ENCODE data around the gene DMD. TPM values are rescaled to one million over a fixed set of nuclear protein-coding genes. Genes with fewer than 3 reads are reported as not detected.

DMD gene
- total and polyA plus RNA-seq, 9 donors = 14.0 to 70.5 (median 37.6) TPM

GRCh38 chrX:33106737-33107136 lies 104.6 kb downstream of the DMD start:
- intact Hi-C loops (cut with DNase I) = no loop called here
- Histone ChIP-seq H3K4me3 (no peak overlapping the region), H3K27me3 (no peaks in the 10 kb centered on the region), H3K36me3 (no peaks in the 10 kb centered on the region), H3K9me3 (no peaks in the 10 kb centered on the region), H3K27ac (no peak overlapping the region), H3K4me1 (ENCODE audit: insufficient read depth) (no peaks in the 10 kb centered on the region)
- DNase-seq = no peak
- no peak for TF ChIP-seq CTCF (IDR thresholded peaks at IDR 0.05)
- TF ChIP-seq POLR2A (IDR thresholded peaks at IDR 0.05) = no peak
- TF ChIP-seq EP300 (IDR thresholded peaks at IDR 0.05) = no peak
- WGBS, 3 donors = 89 to 91% (median 90%) methylated on average over 8 of the region's 8 CpGs

- Histone ChIP-seq H3K9me3 (no peaks in the 10 kb centered on the region), H3K27me3 (no peaks in the 10 kb centered on the region), H3K4me1 (ENCODE audit: insufficient read depth) (no peaks in the 10 kb centered on the region), H3K36me3 (no peaks in the 10 kb centered on the region), H3K4me3 (no peak overlapping the region), H3K27ac (no peak overlapping the region)
- TF ChIP-seq POLR2A (IDR thresholded peaks at IDR 0.05) (no peak), EP300 (IDR thresholded peaks at IDR 0.05) (no peak), CTCF (IDR thresholded peaks at IDR 0.05) (no peak)
- DNase-seq = no peak
- 64 to 71% (median 71%) methylated on average over 3 of the region's 3 CpGs for WGBS, 3 donors
- intact Hi-C loops (cut with DNase I) = no loop called here
These were observed 116.3 kb downstream of the DMD start for GRCh38 chrX:33095079-33095478.

- H3K36me3 ChIP-seq = no peaks in the 10 kb centered on the region
- H3K27ac ChIP-seq = no peak overlapping the region
- no peaks in the 10 kb centered on the region for H3K9me3 ChIP-seq
- no peak overlapping the region for H3K4me3 ChIP-seq
- intact Hi-C loops (cut with DNase I) = no loop called here
- no peaks in the 10 kb centered on the region for H3K4me1 ChIP-seq (ENCODE audit: insufficient read depth)
- no peak for DNase-seq
- TF ChIP-seq EP300 (IDR thresholded peaks at IDR 0.05) = no peak
- no peak for TF ChIP-seq CTCF (IDR thresholded peaks at IDR 0.05)
- TF ChIP-seq POLR2A (IDR thresholded peaks at IDR 0.05) = no peak
- no peaks in the 10 kb centered on the region for H3K27me3 ChIP-seq
These were observed 123.9 kb downstream of the DMD start for GRCh38 chrX:33087411-33087810.

GRCh38 chrX:33086886-33087285 lies 124.5 kb downstream of the DMD start:
- TF ChIP-seq EP300 (IDR thresholded peaks at IDR 0.05) = no peak
- TF ChIP-seq POLR2A (IDR thresholded peaks at IDR 0.05) = no peak
- TF ChIP-seq CTCF (IDR thresholded peaks at IDR 0.05) = no peak
- Histone ChIP-seq H3K4me1 (ENCODE audit: insufficient read depth) (no peaks in the 10 kb centered on the region), H3K4me3 (no peak overlapping the region), H3K9me3 (no peaks in the 10 kb centered on the region), H3K36me3 (no peaks in the 10 kb centered on the region), H3K27me3 (no peaks in the 10 kb centered on the region), H3K27ac (no peak overlapping the region)
- intact Hi-C loops (cut with DNase I) = no loop called here
- DNase-seq = no peak
- WGBS, 3 donors = 79 to 84% (median 83%) methylated on average over 1 of the region's 1 CpG

- Histone ChIP-seq H3K27ac (no peak overlapping the region), H3K4me1 (ENCODE audit: insufficient read depth) (no peaks in the 10 kb centered on the region)
- no peak for DNase-seq
These were observed 129.0 kb downstream of the DMD start for GRCh38 chrX:33082371-33082770.

More at GRCh38 chrX:33082371-33082770, 129.0 kb downstream of the DMD start:
- no peaks in the 10 kb centered on the region for H3K36me3 ChIP-seq
- H3K9me3 ChIP-seq = no peaks in the 10 kb centered on the region
- 74 to 84% (median 81%) methylated on average over 1 of the region's 1 CpG for WGBS, 3 donors
- no peaks in the 10 kb centered on the region for H3K27me3 ChIP-seq
- H3K4me3 ChIP-seq = no peak overlapping the region
- intact Hi-C loops (cut with DNase I) = no loop called here
- TF ChIP-seq EP300 (IDR thresholded peaks at IDR 0.05) = no peak
- TF ChIP-seq CTCF (IDR thresholded peaks at IDR 0.05) = no peak

Measured in ovary (tissue), 9 donors.